ENCODE results near the gene SETDB2.

DNA sequence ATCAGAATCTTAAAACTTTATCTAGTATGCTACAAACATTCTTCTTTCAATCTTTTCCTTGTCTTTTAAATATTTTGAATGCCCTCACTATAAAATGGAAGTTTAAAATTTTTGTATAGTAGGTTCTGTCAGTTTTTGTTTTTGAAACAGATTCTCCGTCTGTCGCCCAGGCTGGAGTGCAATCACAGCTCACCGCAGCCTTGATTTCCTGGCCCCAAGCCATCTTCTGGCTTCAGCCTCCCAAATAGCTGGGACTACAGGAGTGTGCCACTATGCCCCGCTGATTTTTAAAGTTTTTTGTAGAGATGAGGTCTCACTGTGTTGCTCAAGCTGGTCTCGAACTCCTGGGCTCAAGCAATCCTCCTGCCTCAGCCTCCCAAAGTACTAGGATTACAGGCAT, 72.4 kb downstream of the SETDB2 start:
- TF ChIP-seq EZH2 (IDR thresholded peaks at IDR 0.05; ENCODE audit: insufficient read depth, poor library complexity, severe bottlenecking) (no peak), EZH2phosphoT487 (IDR thresholded peaks at IDR 0.05; ENCODE audit: insufficient read depth, low read depth) (no peak)
